HepG2 (cell line): ENCODE results near the gene CEP128. TPM values are rescaled to one million over a fixed set of nuclear protein-coding genes. Genes with fewer than 3 reads are reported as not detected.

ENCODE experiments used
- ATAC-seq: fragments of 200-7000 bp; cut with Tn5 transposase; 3 replicates; pipeline ENCODE4 v1.9.1; 2020; ENCODE audit warnings: mild to moderate bottlenecking, moderate library complexity
- BruUV-seq: library from RNA; stranded (reverse); fragments of 400-500 nt; replicated peaks from 2 replicates; lab custom pipeline; 2021; lab: Mats Ljungman, UMichigan
- CTCF ChIA-PET: fragments of 300-600 bp; formaldehyde crosslinking; extraction: SDS; loops from one replicate; lab custom pipeline; 2021; ENCODE audit warnings: low total read pairs, inconsistent platforms, low intra/inter-chr PET ratio; lab: Yijun Ruan, JAX
- POLR2A ChIA-PET: fragments of 350-600 bp; sonication (Branson Sonifier 250); formaldehyde crosslinking; loops from one replicate; lab custom pipeline; 2020; ENCODE audit warnings: antibody characterized with exemption, inconsistent platforms; lab: Yijun Ruan, JAX
- DNase-seq: peaks from one replicate; pipeline ENCODE4 v3.0.0-alpha.2; 2015; ENCODE audit warnings: low spot score
- FAIRE-seq: peaks from 3 replicates; lab custom pipeline; 2011; peaks lifted over from hg19 to GRCh38; lab: Jason Lieb, UNC
- H2AFZ ChIP-seq: one replicate; pipeline ENCODE4 v1.6.1; 2011; ENCODE audit warnings: low read length, inconsistent platforms
- H3K27ac ChIP-seq: fragments of 300-600 bp; 3 replicates; pipeline ENCODE4 v1.8.0; 2011; ENCODE audit warnings: mixed run types, mild to moderate bottlenecking, mixed read lengths, low read length, inconsistent platforms; ENCODE audit not compliant: insufficient read depth; ENCODE audit errors: extremely low read length
- H3K27me3 ChIP-seq, 2 experiments: fragments of 200-600 bp in 1 of 2; 2 replicates in 1 of 2; 3 replicates in 1 of 2; pipeline versions ENCODE4 v1.6.0 to v1.8.0; 2011; ENCODE audit warnings: low read length in 2 of 2, mild to moderate bottlenecking in 2 of 2, moderate library complexity in 2 of 2, inconsistent platforms in 1 of 2; ENCODE audit not compliant: insufficient read depth in 2 of 2, control insufficient read depth in 1 of 2
- H3K36me3 ChIP-seq, 2 experiments: fragments of 200-600 bp in 1 of 2; replicated peaks in 1 of 2; 2 replicates in 1 of 2; 3 replicates in 1 of 2; pipeline versions ENCODE4 v1.5.1 to v1.8.0; 2011; ENCODE audit warnings: low read length in 2 of 2, inconsistent platforms in 1 of 2; ENCODE audit not compliant: insufficient read depth in 2 of 2, control insufficient read depth in 1 of 2
- H3K4me1 ChIP-seq: 2 replicates; pipeline ENCODE4 v1.5.1; 2012; ENCODE audit warnings: low read length, inconsistent platforms; ENCODE audit not compliant: insufficient read depth
- H3K4me2 ChIP-seq: 2 replicates; pipeline ENCODE4 v1.6.0; 2011; ENCODE audit warnings: low read depth, low read length, inconsistent platforms
- H3K4me3 ChIP-seq, 3 experiments: fragments of 200-600 bp in 1 of 3; sonication (generic), shearing (Covaris generic) in 1 of 3; replicated peaks in 1 of 3; 2 replicates each; pipeline ENCODE4 v1.5.1; 2011 to 2016; ENCODE audit warnings: low read length in 3 of 3, inconsistent platforms in 2 of 3, low read depth in 2 of 3, mild to moderate bottlenecking in 2 of 3, control low read depth in 1 of 3, mixed read lengths in 1 of 3; ENCODE audit not compliant: insufficient read depth in 1 of 3
- H3K79me2 ChIP-seq: one replicate; pipeline ENCODE4 v1.6.1; 2011; ENCODE audit warnings: low read length, inconsistent platforms; ENCODE audit not compliant: insufficient read depth
- H3K9ac ChIP-seq: 2 replicates; pipeline ENCODE4 v1.6.0; 2011; ENCODE audit warnings: mild to moderate bottlenecking, low read depth, low read length, inconsistent platforms; ENCODE audit not compliant: insufficient read depth
- H3K9me3 ChIP-seq: 2 replicates; pipeline ENCODE4 v1.5.1; 2012; ENCODE audit warnings: mild to moderate bottlenecking, low read length
- H4K20me1 ChIP-seq: 2 replicates; pipeline ENCODE4 v1.6.0; 2011; ENCODE audit warnings: inconsistent platforms, mild to moderate bottlenecking, low read length, moderate library complexity; ENCODE audit not compliant: insufficient read depth
- HMG20B ChIP-seq: conservative IDR thresholded peaks from 2 replicates; pipeline ENCODE4 v1.6.1; 2016; ENCODE audit warnings: missing genetic modification reagents, missing compliant biosample characterization
- ZBTB7A ChIP-seq: sonication (generic); formaldehyde crosslinking; IDR thresholded peaks from 2 replicates; pipeline ENCODE4 v1.8.0; 2022; ENCODE audit warnings: mild to moderate bottlenecking, missing genetic modification reagents
- ZNF816 ChIP-seq: sonication (generic); formaldehyde crosslinking; IDR thresholded peaks from 2 replicates; pipeline ENCODE4 v1.8.0; 2022; ENCODE audit warnings: missing genetic modification reagents, mild to moderate bottlenecking, borderline replicate concordance
- WGBS: methylation state at CpG from one replicate; pipeline ENCODE4 v1.1.6; 2017; ENCODE audit warnings: low lambda C conversion rate; 5-methylcytosine and 5-hydroxymethylcytosine counted together
- in situ Hi-C: cut with HindIII; loops from 2 replicates; pipeline ENCODE4 v1.10.0; 2017; ENCODE audit warnings: low pct_unique_long_range_greater_than_20kb; ENCODE audit not compliant: extremely low pct_ligation_motif_present
- intact Hi-C: fragments of 100-400 bp; cut with micrococcal nuclease; formaldehyde crosslinking; loops from one replicate; pipeline ENCODE4 v1.10.0; 2022; ENCODE audit not compliant: unreplicated experiment
- polyA plus RNA-seq, 8 experiments: library from polyadenylated mRNA; depleted of rRNA in 3 of 8; stranded (reverse) in 7 of 8; unstranded in 1 of 8; fragments of >200 nt; fragmentation: Illumina TruSeq in 4 of 8; extraction: Trizol in 4 of 8; gene quantifications; 2 replicates each; pipeline versions ENCODE4 v1.2.1 to v1.2.3, GENCODE V29; 2011 to 2016; ENCODE audit warnings: low read depth in 4 of 8, missing spikeins in 1 of 8, mixed read lengths in 1 of 8; ENCODE audit not compliant: insufficient read depth in 1 of 8
- total RNA-seq, 5 experiments: library from RNA; depleted of rRNA; stranded (reverse); fragments of >200 nt; fragmentation: Illumina TruSeq; extraction: Trizol; gene quantifications; 2 replicates each; pipeline ENCODE4 v1.2.3, GENCODE V29; 2016; ENCODE audit warnings: low read depth in 1 of 5
- TF ChIP-seq, protein P1 (sequence below): sonication (generic); formaldehyde crosslinking; IDR thresholded peaks from 2 replicates; pipeline ENCODE4 v1.4.0; 2020; ENCODE audit warnings: mild to moderate bottlenecking, low read depth, missing genetic modification reagents
- TF ChIP-seq, protein P2 (sequence below), 2 experiments: IDR thresholded peaks; 2 replicates each; pipeline ENCODE4 v1.6.1; 2011 to 2012; ENCODE audit warnings: low read length in 2 of 2, borderline replicate concordance in 1 of 2, low read depth in 1 of 2, mild to moderate bottlenecking in 1 of 2, moderate library complexity in 1 of 2

Gene CEP128
- total and polyA plus RNA-seq, 2 of the 13 experiments (the other 11 are each of a cell fraction or from before 2014, with no cell fraction given), result 1.3 to 7.5 TPM

DNA sequence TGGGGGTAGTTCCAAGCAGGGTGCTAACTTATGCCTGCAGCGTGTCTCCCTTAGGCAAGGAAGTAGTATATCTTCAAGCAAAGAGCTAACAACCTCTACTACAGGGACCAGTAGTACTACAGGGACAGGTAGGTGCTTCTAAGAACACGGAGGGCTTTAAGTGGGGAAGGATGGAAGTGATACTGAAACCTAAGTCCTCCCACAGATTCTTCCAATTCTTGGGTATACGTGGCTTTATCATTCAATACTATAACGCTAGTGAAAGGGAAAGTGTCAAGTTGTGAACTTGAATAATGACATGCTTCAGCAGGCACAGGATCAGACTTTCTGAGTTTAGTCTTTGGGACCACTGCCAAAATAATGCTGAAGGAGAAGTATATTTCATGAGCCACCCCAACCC lies 241.7 kb downstream of the CEP128 start:
- DNase-seq (no peak), FAIRE-seq (no peak), ATAC-seq (no peak)
- Histone ChIP-seq H3K36me3 (no peaks in the 10 kb centered on the region), H3K27me3 (no peaks in the 10 kb centered on the region), H3K79me2 (no peaks in the 10 kb centered on the region), H4K20me1 (no peaks in the 10 kb centered on the region), H3K9me3 (no peaks in the 10 kb centered on the region), H2AFZ (no peak overlapping the region), H3K4me3 (no peak overlapping the region), H3K4me1 (peaks cover 9% of the 10 kb centered on the region), H3K4me2 (no peak overlapping the region), H3K27ac (no peak overlapping the region), H3K9ac (no peak overlapping the region)
- ChIA-PET CTCF (no interaction called here), POLR2A (no interaction called here)
- in situ Hi-C loops, result no loop called here
- BruUV-seq, result no TSS peak
- TF ChIP-seq ZNF816, result no peak
- TF ChIP-seq ZBTB7A (CRISPR knock-in tag), result no peak
- WGBS, result 92% methylated on average over 4 of the region's 4 CpGs
- intact Hi-C loops, result no loop called here

DNA sequence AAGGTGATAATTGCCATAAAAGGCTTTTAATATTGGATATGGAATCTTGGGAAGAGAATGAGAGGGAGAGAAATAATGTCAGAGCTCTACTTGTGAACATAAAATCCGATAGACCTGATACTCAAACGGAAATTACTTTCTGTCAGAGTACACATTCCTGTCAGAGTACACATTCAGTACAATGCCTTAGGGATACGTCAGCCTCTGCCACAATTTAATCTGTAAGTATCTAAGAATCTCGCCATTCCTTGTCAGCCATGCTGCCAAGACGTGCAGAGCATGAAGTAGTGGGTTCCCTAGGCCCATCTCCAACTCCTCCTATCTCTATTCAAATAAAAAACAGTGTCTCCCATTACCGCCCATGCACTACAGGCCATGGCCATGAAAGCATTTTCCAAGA lies 242.6 kb downstream of the CEP128 start:
- DNase-seq (no peak), FAIRE-seq (no peak), ATAC-seq (no peak)
- in situ Hi-C loops (no loop called here), intact Hi-C loops (no loop called here)
- Histone ChIP-seq H3K27ac (no peak overlapping the region), H3K9ac (no peak overlapping the region), H3K36me3 (no peaks in the 10 kb centered on the region), H3K4me2 (no peak overlapping the region), H3K4me1 (peaks cover 9% of the 10 kb centered on the region), H2AFZ (no peak overlapping the region), H3K9me3 (no peaks in the 10 kb centered on the region), H3K27me3 (no peaks in the 10 kb centered on the region), H3K4me3 (no peak overlapping the region), H4K20me1 (no peaks in the 10 kb centered on the region), H3K79me2 (no peaks in the 10 kb centered on the region)
- CTCF ChIA-PET, result no interaction called here
- TF ChIP-seq, protein P1, sequence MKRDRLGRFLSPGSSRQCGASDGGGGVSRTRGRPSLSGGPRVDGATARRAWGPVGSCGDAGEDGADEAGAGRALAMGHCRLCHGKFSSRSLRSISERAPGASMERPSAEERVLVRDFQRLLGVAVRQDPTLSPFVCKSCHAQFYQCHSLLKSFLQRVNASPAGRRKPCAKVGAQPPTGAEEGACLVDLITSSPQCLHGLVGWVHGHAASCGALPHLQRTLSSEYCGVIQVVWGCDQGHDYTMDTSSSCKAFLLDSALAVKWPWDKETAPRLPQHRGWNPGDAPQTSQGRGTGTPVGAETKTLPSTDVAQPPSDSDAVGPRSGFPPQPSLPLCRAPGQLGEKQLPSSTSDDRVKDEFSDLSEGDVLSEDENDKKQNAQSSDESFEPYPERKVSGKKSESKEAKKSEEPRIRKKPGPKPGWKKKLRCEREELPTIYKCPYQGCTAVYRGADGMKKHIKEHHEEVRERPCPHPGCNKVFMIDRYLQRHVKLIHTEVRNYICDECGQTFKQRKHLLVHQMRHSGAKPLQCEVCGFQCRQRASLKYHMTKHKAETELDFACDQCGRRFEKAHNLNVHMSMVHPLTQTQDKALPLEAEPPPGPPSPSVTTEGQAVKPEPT (CRISPR knock-in tag), result no peak
- TF ChIP-seq HMG20B (CRISPR knock-in tag), result no peak
- TF ChIP-seq, protein P2, sequence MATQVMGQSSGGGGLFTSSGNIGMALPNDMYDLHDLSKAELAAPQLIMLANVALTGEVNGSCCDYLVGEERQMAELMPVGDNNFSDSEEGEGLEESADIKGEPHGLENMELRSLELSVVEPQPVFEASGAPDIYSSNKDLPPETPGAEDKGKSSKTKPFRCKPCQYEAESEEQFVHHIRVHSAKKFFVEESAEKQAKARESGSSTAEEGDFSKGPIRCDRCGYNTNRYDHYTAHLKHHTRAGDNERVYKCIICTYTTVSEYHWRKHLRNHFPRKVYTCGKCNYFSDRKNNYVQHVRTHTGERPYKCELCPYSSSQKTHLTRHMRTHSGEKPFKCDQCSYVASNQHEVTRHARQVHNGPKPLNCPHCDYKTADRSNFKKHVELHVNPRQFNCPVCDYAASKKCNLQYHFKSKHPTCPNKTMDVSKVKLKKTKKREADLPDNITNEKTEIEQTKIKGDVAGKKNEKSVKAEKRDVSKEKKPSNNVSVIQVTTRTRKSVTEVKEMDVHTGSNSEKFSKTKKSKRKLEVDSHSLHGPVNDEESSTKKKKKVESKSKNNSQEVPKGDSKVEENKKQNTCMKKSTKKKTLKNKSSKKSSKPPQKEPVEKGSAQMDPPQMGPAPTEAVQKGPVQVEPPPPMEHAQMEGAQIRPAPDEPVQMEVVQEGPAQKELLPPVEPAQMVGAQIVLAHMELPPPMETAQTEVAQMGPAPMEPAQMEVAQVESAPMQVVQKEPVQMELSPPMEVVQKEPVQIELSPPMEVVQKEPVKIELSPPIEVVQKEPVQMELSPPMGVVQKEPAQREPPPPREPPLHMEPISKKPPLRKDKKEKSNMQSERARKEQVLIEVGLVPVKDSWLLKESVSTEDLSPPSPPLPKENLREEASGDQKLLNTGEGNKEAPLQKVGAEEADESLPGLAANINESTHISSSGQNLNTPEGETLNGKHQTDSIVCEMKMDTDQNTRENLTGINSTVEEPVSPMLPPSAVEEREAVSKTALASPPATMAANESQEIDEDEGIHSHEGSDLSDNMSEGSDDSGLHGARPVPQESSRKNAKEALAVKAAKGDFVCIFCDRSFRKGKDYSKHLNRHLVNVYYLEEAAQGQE (IDR thresholded peaks at IDR 0.05; ENCODE audit: borderline replicate concordance in 1 of 2, low read depth in 1 of 2, low read length in 2 of 2), result no peak
- POLR2A ChIA-PET, result no interaction called here
- 94% methylated on average over 6 of the region's 6 CpGs for WGBS
- BruUV-seq, result no TSS peak
